Stimulated activated CD8-positive, alpha-beta memory T cell treated with anti-CD3 and anti-CD28 coated beads, Interleukin-15, amount 100 ng/mL, for 1 hour (primary cell): ENCODE measurements around the gene ANKRD2.
"Not testable (repeated sequence)": the region's sequence is repeated elsewhere in the genome, so short reads cannot be mapped to it uniquely, and the experiment has no call there.

ENCODE experiments used
- DNase-seq: peaks from one replicate; pipeline ENCODE4 v3.0.0-alpha.2; 2020; ENCODE audit warnings: low read depth

ANKRD2 gene

DNA sequence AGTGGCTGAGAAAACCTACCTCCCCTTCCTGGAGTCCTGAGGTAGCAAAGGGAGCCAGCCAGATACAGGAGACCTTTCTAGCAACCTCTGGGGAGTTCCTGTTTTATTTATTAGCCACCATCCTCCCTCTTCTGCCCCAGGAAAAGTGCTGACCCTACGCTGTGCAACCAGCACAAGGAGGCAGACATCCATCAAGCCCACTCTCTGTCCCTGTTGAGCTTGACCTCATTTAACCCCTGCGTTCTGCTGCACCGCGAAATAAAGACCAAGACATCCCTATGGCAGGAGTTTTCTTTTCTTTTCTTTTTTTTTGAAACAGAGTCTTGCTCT lies 25.3 kb upstream of the ANKRD2 start:
- no peak for DNase-seq

GRCh38 chr10:97547962-97548361 lies 24.6 kb upstream of the ANKRD2 start:
- DNase-seq = no peak

GRCh38 chr10:97548828-97549455 lies 23.6 kb upstream of the ANKRD2 start:
- DNase-seq = no peak

DNA sequence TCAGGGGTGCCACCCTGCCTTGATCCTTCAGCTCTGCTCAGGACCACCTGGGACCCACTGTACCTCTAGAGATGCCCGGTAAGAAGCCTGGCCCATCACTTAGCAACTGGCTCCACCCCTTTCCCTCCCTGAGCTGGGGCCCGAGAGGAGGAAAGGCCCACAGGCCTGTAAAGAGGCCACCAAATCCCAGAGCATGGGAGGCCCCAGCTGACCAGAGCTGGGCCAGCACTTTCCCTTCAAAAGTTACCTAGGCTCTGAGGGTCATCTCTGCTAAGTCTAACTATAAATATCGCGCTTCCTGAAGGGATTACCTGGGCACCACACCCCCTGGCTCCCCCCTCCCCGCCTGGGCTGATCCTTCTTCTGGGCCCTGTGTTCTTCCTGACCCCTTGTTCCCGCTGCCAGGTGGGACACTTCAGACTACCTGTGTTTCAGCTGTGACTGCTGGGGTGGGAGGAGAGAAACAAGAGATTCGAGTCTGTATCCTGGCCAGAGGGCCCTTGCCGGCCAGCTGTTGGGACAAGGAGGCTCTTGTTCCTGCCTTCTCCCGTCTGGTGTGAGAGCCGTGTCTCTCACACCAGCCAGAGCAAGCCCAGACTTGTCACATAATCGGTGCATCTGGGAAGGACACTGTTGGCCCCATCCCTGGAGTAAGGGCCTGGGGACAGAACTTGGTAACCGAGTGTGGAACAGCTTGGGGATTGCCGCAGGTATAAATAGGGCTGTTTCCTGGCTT lies 22.8 kb upstream of the ANKRD2 start:
- no peak for DNase-seq

GRCh38 chr10:97550336-97551149 lies 22.0 kb upstream of the ANKRD2 start:
- no peak for DNase-seq

DNA sequence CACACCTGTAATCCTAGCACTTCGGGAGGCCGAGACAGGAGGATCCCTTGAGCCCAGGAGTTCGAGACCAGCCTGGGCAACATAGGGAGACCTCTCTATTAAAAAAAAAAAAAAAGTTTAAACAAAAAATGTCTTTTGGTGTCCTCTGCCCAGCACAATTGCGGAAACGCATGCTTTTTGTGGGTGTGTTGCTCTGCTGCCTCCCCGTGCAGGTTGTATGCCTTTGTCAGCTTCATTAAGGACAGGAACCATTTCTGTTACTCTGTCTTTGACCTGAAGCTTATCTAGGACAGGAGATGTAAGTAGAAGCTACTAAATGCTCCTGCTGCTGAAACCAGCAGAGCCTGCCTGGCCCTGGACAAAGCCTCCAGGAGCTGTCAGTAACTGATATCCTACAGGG lies 21.3 kb upstream of the ANKRD2 start:
- DNase-seq = no peak

DNA sequence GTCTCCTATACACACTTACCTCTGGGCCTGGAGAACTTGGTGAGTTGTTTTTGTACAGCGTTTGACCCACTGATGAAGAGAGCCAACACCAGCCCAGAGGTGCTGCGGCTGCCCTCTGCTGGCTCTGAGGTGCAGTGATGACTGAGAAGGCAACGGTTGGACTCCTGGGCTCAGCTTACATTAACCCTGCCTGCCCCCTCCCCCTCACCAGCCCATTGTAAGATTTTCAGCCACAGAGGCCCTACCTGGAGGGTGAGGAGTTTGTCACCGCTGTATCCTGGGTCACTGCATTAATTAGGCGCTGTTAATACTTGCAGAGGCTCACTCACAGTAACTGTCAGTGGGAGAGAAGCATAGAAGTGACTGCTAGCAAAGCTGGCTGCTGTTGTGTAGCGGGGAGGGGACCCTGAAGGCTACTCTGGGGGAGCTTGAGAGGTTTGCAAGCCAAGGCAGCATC lies 19.0 kb upstream of the ANKRD2 start:
- peak; percentile 28 for DNase-seq

GRCh38 chr10:97554336-97554735 lies 18.2 kb upstream of the ANKRD2 start:
- not testable (repeated sequence) for DNase-seq

DNA sequence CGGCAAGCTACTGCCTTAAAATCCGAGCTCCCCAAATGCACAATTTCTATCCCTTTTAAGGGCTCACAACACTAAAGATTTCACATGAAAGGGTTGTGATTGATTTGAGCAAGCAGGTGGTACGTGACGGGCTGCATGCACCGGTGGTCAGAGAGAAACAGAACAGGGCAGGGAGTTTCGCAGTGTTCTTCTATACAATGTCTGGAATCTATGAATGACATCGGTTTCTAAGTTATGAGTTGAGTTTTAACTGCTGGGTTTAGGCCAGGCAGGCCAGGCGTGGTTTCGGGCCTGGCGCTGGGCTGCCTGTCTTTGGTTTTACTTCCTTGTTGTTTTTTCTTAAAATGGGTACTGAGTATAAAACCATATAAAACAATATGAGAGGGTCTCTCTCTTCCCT lies 17.0 kb upstream of the ANKRD2 start:
- not testable (repeated sequence) for DNase-seq

DNA sequence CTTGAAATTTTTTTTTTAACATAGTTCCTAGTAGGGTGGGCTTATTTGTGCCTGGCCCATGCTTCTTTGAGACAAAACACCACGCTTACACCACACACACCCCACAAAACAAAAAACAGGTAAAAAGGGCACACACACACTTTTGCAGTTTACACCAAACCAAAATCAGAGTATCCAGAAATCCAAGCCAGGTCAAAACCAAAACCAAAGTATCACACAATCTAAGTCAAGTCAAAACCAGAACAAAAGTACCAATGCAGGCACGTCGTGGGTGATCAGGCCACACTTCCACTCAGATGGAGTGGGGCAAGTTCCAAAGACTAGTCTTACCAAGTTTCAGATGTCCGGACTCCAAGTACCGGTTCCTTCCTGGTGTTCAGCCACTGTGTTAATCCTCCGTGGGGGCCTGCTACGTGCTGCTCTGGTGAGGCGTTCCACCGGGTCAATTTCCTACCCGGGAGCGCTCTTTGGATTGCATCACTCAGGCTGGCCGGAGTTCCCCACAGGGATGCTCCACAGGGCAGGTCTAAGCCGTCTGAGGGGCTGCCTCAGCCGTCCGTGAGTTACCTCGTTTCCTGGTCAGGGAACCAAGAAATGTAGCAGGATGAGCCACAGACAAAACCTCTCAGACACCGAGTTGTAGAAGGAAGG lies 11.7 kb upstream of the ANKRD2 start:
- DNase-seq = not testable (repeated sequence)

DNA sequence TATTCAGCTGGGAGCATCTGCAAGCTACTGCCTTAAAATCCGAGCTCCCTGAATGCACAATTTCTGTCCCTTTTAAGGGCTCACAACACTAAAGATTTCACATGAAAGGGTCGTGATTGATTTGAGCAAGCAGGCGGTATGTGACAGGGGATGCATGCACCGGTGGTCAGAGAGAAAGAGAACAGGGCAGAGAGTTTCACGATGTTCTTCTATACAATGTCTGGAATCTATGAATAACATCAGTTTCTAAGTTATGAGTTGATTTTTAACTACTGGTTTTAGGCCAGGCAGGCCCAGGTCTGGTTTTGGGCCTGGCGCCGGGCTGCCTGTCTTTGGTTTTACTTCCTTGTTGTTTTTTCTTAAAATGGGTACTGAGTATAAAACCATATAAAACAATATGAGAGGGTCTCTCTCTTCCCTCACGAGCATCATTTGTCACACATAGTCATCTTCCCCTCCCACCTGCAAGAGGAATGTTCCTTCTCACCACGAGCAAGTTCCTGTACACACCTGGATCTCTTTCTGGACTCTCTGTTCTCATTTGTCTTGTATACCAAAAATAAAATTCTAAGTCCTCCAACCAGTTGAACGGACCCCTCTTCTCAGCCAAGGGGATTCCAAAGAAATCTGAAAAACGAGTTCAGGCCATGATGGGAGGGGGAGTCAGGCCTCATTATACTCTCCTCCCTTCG lies 11.0 kb upstream of the ANKRD2 start:
- DNase-seq = not testable (repeated sequence)

DNA sequence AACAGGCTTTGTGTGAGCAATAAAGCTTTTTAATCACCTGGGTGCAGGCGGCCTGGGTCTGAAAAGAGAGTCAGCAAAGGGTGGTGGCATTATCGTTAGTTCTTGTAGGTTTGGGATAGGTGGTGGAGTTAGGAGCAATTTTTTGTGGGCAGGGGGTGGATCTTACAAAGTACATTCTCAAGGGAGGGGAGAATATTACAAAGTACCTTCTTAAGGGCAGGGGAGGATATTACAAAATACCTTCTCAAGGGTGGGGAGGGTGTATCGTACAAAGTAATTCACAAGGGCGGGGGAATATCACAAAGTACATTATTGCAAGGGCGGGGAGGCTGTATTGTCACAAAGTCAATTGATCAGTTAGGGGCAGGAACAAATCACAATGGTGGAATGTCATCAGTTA lies 10.2 kb upstream of the ANKRD2 start:
- not testable (repeated sequence) for DNase-seq

- DNase-seq = no peak
Observed at GRCh38 chr10:97563337-97563736, 9.2 kb upstream of the ANKRD2 start.

- DNase-seq = no peak
Observed at GRCh38 chr10:97564776-97565175, 7.8 kb upstream of the ANKRD2 start.

GRCh38 chr10:97566336-97566996 lies 6.1 kb upstream of the ANKRD2 start:
- no peak for DNase-seq

DNA sequence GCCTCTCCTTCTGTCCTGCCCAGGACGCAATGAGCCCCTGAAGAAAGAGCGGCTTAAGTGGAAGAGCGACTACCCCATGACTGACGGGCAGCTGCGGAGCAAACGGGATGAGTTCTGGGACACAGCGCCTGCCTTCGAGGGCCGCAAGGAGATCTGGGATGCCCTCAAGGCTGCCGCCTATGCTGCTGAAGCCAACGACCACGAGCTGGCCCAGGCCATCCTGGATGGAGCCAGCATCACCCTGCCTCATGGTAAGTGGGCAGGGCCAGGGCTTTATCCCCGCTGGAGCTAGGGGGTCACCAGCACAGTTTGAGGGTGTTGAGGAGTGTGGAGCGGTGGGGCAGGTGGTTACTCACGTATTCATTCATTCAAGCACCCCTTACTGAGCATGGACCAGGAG lies 4.7 kb upstream of the ANKRD2 start:
- DNase-seq = no peak

DNA sequence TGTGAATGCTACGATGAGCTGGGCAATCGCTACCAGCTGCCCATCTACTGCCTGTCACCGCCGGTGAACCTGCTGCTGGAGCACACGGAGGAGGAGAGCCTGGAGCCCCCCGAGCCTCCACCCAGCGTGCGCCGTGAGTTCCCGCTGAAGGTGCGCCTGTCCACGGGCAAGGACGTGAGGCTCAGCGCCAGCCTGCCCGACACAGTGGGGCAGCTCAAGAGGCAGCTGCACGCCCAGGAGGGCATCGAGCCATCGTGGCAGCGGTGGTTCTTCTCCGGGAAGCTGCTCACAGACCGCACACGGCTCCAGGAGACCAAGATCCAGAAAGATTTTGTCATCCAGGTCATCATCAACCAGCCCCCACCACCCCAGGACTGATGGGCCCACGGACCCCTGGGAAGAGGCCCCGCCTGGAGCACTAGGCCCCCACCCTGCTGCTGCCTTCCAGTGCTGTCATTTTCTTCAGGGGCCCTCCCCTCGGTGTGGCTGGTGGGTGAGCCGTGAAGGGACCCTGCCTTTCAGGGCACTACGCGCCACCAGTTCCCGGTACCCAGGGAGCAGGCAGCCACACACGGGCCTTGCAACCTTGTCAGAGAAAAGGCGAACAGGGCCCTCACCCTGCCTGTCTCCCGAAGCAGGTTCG lies 2.3 kb upstream of the ANKRD2 start:
- DNase-seq = no peak

GRCh38 chr10:97570789-97571471 lies 1.6 kb upstream of the ANKRD2 start:
- DNase-seq = no peak

GRCh38 chr10:97571622-97572021 lies 957 bp upstream of the ANKRD2 start:
- no peak for DNase-seq

DNA sequence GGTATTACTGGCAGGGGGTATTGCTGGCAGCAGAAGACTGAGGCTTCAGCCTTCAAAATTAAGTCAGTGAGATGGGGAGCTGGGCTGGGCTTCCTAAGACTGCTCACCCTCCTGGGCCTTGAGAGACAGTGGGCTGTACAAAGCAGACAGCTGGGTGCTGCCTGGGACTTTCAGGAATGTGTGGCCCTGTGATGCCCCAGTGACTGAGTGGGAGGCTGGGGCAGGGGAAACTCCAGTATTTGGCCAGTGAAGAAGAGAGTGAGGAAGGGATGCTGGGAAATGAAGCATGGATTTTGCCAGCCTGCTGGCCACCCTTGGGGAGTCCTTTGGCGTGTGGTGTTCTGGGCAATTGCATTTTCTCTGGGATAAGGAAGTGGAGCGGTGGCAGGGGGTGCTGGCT lies 442 bp downstream of the ANKRD2 start:
- no peak for DNase-seq
